GM21423 (cell line): Measurements from ENCODE around the gene GAGE12D.
"Not testable (repeated sequence)": the region's sequence is repeated elsewhere in the genome, so short reads cannot be mapped to it uniquely, and the experiment has no call there.

Experiments
- ATAC-seq: cut with Tn5 transposase; IDR thresholded peaks from one replicate; pipeline ENCODE4 v1.9.1; 2021; ENCODE audit warnings: mild to moderate bottlenecking, moderate library complexity; ENCODE audit not compliant: unreplicated experiment

Gene GAGE12D, protein sequence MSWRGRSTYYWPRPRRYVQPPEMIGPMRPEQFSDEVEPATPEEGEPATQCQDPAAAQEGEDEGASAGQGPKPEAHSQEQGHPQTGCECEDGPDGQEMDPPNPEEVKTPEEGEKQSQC

DNA sequence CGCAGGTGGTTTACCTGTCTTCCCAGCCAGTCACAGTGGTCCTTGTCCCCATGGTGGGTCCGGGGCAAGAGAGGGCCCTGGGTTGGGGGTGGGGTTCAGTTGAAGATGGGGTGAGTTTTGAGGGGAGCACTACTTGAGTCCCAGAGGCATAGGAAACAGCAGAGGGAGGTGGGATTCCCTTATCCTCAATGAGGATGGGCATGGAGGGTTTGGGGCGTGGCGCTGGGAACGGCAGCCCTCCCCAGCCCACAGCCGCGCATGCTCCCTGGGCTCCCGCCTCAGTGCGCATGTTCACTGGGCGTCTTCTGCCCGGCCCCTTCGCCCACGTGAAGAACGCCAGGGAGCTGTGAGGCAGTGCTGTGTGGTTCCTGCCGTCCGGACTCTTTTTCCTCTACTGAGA, at the start of gene GAGE12D:
Gene GAGE12D (plus strand): TSS at position 301 of the 400 bp plus-strand sequence. CDS start 1,155 bp downstream, outside the sequence.
- ATAC-seq: not testable (repeated sequence)

DNA sequence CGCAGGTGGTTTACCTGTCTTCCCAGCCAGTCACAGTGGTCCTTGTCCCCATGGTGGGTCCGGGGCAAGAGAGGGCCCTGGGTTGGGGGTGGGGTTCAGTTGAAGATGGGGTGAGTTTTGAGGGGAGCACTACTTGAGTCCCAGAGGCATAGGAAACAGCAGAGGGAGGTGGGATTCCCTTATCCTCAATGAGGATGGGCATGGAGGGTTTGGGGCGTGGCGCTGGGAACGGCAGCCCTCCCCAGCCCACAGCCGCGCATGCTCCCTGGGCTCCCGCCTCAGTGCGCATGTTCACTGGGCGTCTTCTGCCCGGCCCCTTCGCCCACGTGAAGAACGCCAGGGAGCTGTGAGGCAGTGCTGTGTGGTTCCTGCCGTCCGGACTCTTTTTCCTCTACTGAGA, 9.7 kb upstream of the GAGE12D start, which contains the start of gene GAGE12C:
Gene GAGE12C (plus strand): TSS at position 301 of the 400 bp plus-strand sequence. CDS start 1,155 bp downstream, outside the sequence.
- not testable (repeated sequence) for ATAC-seq

DNA sequence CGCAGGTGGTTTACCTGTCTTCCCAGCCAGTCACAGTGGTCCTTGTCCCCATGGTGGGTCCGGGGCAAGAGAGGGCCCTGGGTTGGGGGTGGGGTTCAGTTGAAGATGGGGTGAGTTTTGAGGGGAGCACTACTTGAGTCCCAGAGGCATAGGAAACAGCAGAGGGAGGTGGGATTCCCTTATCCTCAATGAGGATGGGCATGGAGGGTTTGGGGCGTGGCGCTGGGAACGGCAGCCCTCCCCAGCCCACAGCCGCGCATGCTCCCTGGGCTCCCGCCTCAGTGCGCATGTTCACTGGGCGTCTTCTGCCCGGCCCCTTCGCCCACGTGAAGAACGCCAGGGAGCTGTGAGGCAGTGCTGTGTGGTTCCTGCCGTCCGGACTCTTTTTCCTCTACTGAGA, 9.5 kb downstream of the GAGE12D start, which contains the start of gene GAGE12E:
Gene GAGE12E (plus strand): TSS at position 301 of the 400 bp plus-strand sequence. CDS start 1,155 bp downstream, outside the sequence.
- ATAC-seq: not testable (repeated sequence)

DNA sequence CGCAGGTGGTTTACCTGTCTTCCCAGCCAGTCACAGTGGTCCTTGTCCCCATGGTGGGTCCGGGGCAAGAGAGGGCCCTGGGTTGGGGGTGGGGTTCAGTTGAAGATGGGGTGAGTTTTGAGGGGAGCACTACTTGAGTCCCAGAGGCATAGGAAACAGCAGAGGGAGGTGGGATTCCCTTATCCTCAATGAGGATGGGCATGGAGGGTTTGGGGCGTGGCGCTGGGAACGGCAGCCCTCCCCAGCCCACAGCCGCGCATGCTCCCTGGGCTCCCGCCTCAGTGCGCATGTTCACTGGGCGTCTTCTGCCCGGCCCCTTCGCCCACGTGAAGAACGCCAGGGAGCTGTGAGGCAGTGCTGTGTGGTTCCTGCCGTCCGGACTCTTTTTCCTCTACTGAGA, 19.0 kb downstream of the GAGE12D start, which contains the start of gene GAGE12F:
Gene GAGE12F (plus strand): TSS at position 301 of the 400 bp plus-strand sequence. CDS start 1,155 bp downstream, outside the sequence.
- ATAC-seq: not testable (repeated sequence)

DNA sequence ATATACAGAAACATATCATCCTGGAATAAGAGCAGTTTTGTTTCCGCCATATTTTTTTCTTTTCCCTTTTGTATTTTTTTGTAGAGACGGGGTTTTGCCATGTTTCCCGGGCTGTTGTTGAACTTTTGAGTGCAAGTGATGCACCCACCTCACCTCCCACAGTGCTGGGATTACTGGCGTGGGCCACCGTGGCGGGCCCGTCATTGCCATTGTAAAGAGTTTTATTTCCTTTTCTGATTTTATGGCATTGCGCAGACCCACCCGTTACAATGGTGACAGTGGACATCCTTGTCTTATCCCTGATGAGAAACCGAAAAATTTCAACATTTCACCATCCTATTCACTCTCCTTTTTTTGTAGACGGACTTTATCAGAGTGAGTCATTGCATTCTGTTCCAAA, 27.2 kb downstream of the GAGE12D start:
- ATAC-seq: not testable (repeated sequence)

DNA sequence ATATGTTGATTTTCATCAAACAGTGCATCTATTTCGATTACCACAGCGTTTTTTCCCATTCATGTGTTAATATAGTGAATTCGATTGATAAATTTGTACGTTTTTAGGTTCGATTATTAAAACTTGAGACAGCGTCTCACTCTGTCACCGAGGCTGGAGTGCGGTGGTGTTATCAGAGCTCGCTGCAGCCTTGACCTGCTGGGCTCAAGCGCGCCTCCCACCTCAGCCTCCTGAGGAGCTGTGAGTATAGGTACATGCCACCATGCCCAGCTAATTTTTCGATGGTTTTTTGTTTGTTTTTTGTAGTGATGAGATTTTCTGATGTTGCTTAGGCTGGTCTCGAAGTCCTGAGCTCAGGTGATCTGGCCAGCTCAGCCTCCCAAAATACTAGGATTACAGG, 27.6 kb downstream of the GAGE12D start:
- not testable (repeated sequence) for ATAC-seq

DNA sequence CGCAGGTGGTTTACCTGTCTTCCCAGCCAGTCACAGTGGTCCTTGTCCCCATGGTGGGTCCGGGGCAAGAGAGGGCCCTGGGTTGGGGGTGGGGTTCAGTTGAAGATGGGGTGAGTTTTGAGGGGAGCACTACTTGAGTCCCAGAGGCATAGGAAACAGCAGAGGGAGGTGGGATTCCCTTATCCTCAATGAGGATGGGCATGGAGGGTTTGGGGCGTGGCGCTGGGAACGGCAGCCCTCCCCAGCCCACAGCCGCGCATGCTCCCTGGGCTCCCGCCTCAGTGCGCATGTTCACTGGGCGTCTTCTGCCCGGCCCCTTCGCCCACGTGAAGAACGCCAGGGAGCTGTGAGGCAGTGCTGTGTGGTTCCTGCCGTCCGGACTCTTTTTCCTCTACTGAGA, 28.6 kb downstream of the GAGE12D start, which contains the start of gene GAGE12G:
Gene GAGE12G (plus strand): TSS at position 301 of the 400 bp plus-strand sequence. CDS start 1,155 bp downstream, outside the sequence.
- ATAC-seq: not testable (repeated sequence)

DNA sequence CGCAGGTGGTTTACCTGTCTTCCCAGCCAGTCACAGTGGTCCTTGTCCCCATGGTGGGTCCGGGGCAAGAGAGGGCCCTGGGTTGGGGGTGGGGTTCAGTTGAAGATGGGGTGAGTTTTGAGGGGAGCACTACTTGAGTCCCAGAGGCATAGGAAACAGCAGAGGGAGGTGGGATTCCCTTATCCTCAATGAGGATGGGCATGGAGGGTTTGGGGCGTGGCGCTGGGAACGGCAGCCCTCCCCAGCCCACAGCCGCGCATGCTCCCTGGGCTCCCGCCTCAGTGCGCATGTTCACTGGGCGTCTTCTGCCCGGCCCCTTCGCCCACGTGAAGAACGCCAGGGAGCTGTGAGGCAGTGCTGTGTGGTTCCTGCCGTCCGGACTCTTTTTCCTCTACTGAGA, 38.1 kb downstream of the GAGE12D start, which contains the start of gene GAGE12H:
Gene GAGE12H (plus strand): TSS at position 301 of the 400 bp plus-strand sequence. CDS start 1,155 bp downstream, outside the sequence.
- not testable (repeated sequence) for ATAC-seq

DNA sequence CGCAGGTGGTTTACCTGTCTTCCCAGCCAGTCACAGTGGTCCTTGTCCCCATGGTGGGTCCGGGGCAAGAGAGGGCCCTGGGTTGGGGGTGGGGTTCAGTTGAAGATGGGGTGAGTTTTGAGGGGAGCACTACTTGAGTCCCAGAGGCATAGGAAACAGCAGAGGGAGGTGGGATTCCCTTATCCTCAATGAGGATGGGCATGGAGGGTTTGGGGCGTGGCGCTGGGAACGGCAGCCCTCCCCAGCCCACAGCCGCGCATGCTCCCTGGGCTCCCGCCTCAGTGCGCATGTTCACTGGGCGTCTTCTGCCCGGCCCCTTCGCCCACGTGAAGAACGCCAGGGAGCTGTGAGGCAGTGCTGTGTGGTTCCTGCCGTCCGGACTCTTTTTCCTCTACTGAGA, 47.7 kb downstream of the GAGE12D start, which contains the start of gene GAGE2A:
Gene GAGE2A (plus strand): TSS at position 301 of the 400 bp plus-strand sequence. CDS start 1,155 bp downstream, outside the sequence.
- not testable (repeated sequence) for ATAC-seq

DNA sequence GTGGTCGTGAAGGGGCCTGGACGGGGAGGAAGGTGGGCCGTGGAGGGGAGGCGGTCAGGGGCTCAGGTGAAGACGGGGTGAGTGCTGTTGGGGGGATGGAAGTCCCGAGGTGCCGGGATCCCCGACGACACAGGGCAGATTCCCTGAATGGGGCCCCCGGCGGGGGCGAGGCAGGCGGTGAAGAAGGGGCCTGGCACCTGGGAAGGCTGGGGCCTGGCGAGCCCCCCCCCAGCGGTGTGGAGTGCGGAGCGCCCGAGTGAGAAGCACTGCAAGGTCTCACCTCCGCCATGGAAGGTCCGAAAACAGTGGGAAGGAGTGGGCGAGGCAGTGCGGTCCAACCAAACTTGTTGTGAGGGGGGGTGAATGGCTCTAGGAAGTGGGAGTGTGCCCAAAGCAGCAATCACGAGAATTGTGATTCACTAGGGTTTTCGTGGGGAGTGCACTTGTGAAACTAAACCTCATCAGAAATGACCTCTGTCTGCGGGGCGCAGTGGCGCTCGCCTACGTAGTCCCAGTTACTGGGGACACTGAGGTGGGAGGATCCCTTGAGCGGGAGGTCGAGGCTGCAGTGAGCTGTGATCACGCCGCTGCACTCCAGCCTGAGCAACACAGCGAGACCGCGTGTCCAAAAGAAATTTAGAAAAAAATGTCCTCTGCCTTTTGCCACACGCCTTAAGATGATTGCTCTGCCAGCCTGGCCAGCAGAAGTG, 48.4 kb downstream of the GAGE12D start:
- not testable (repeated sequence) for ATAC-seq

DNA sequence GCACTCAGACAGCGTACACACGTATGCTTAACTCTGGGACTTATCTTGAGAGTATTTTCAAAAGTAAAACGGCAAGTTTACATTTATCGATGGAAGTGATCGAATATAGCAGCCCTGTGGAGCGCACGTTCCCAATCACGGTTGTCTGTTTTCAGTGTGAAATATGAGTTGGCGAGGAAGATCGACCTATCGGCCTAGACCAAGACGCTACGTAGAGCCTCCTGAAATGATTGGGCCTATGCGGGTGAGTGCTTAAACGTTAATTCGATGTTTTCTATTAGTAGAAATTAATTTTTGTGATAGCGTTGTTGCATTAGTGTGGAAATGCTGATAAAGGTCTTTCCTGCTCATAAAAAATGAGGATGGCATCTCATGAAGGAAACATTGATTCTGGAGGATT, 49.0 kb downstream of the GAGE12D start:
- not testable (repeated sequence) for ATAC-seq
